Peyer's patch (tissue), 4 donors: ENCODE measurements around the gene SYNDIG1L. TPM values are rescaled to one million over a fixed set of nuclear protein-coding genes. Genes with fewer than 3 reads are reported as not detected.

Experiments
- DNase-seq, 3 donors: peaks; one replicate each; pipeline ENCODE4 v3.0.0-alpha.2; 2017 to 2019
- H3K27ac ChIP-seq, 4 donors: fragments of 200-600 bp; sonication (generic); one replicate each; pipeline ENCODE4 v1.5.1; 2016 to 2019
- H3K27me3 ChIP-seq, 2 donors: fragments of 200-600 bp; sonication (generic); one replicate each; pipeline ENCODE4 v1.5.1; 2019
- H3K36me3 ChIP-seq, 3 donors: fragments of 200-600 bp; sonication (generic); one replicate each; pipeline ENCODE4 v1.5.1; 2016 to 2019
- H3K4me1 ChIP-seq, 4 donors: fragments of 200-600 bp; sonication (generic); one replicate each; pipeline ENCODE4 v1.5.1; 2016 to 2019
- H3K4me3 ChIP-seq, 4 donors: fragments of 200-600 bp; sonication (generic); 1 replicate in 3 of 4; 2 replicates in 1 of 4; pipeline ENCODE4 v1.5.1; 2016 to 2019; ENCODE audit warnings: mild to moderate bottlenecking in 1 of 4
- H3K9me3 ChIP-seq, 4 donors: fragments of 200-600 bp; sonication (generic); one replicate each; pipeline ENCODE4 v1.5.1; 2016 to 2019; ENCODE audit warnings: mild to moderate bottlenecking in 1 of 4
- CTCF ChIP-seq, 6 experiments: fragments of 450-650 bp in 4 of 6; fragments of 200-600 bp in 2 of 6; sonication (generic) in 1 of 6; IDR thresholded peaks; one replicate each; pipeline ENCODE4 v1.5.1; 2017 to 2019; ENCODE audit warnings: antibody characterized with exemption in 6 of 6, mild to moderate bottlenecking in 3 of 6, moderate library complexity in 1 of 6
- POLR2A ChIP-seq, 2 donors: fragments of 450-650 bp; IDR thresholded peaks; one replicate each; pipeline ENCODE4 v1.5.1; 2017; ENCODE audit warnings: antibody characterized with exemption in 2 of 2, mild to moderate bottlenecking in 2 of 2, moderate library complexity in 2 of 2
- total RNA-seq, 4 donors: library from RNA; depleted of rRNA; stranded (reverse); fragments of >200 nt; gene quantifications; one replicate each; pipeline ENCODE4 v1.1.0, GENCODE V29; 2016

The SYNDIG1L gene
- total RNA-seq, result under 1 TPM in 1 of 4 donors, not detected in 3; 0.27 TPM

- Histone ChIP-seq H3K27me3 (no peaks in the 10 kb centered on the region), H3K9me3 (no peaks in the 10 kb centered on the region), H3K36me3 (no peaks in the 10 kb centered on the region), H3K4me3 (no peak within 1 kb of the TSS), H3K27ac (no peak within 1 kb of the TSS), H3K4me1 (peaks cover 0 to 7% (median 0%) of the 10 kb centered on the region in 4 donors)
- no peak for DNase-seq
- no peak for TF ChIP-seq POLR2A (IDR thresholded peaks at IDR 0.05)
- TF ChIP-seq CTCF (IDR thresholded peaks at IDR 0.05), result no peak
Measured at GRCh38 chr14:74426202-74426582, at the start of gene SYNDIG1L. SYNDIG1L (minus strand) TSS chr14:74426210; CDS start chr14:74409744, 16,466 bp downstream.

- Histone ChIP-seq H3K27me3 (no peaks in the 10 kb centered on the region), H3K9me3 (no peaks in the 10 kb centered on the region), H3K4me1 (no peaks in the 10 kb centered on the region), H3K36me3 (peaks cover 0 to 39% (median 0%) of the 10 kb centered on the region in 3 donors), H3K27ac (no peak overlapping the region), H3K4me3 (no peak overlapping the region)
- no peak for DNase-seq
- TF ChIP-seq CTCF (IDR thresholded peaks at IDR 0.05) (no peak), POLR2A (IDR thresholded peaks at IDR 0.05) (no peak)
Measured at GRCh38 chr14:74475678-74476077, 49.7 kb upstream of the SYNDIG1L start.

GRCh38 chr14:74474376-74474775 lies 48.4 kb upstream of the SYNDIG1L start:
- Histone ChIP-seq H3K9me3 (no peaks in the 10 kb centered on the region), H3K27me3 (no peaks in the 10 kb centered on the region), H3K4me1 (no peaks in the 10 kb centered on the region), H3K4me3 (no peak overlapping the region), H3K36me3 (peaks cover 0 to 26% (median 0%) of the 10 kb centered on the region in 3 donors), H3K27ac (no peak overlapping the region)
- no peak for DNase-seq
- TF ChIP-seq POLR2A (IDR thresholded peaks at IDR 0.05), result no peak
- no peak for TF ChIP-seq CTCF (IDR thresholded peaks at IDR 0.05)

- no peaks in the 10 kb centered on the region for H3K27me3 ChIP-seq
- no peaks in the 10 kb centered on the region for H3K4me1 ChIP-seq
Measured at GRCh38 chr14:74472601-74473000, 46.6 kb upstream of the SYNDIG1L start.

GRCh38 chr14:74469548-74470518 lies 43.8 kb upstream of the SYNDIG1L start:
- no peak for DNase-seq
- no peaks in the 10 kb centered on the region for H3K4me1 ChIP-seq
- no peaks in the 10 kb centered on the region for H3K9me3 ChIP-seq
- H3K36me3 ChIP-seq, result peaks cover 0 to 15% (median 0%) of the 10 kb centered on the region in 3 donors
- H3K4me3 ChIP-seq, result no peak overlapping the region
- no peak overlapping the region for H3K27ac ChIP-seq
- TF ChIP-seq CTCF (IDR thresholded peaks at IDR 0.05), result no peak
- no peak for TF ChIP-seq POLR2A (IDR thresholded peaks at IDR 0.05)
- H3K27me3 ChIP-seq, result no peaks in the 10 kb centered on the region

More at GRCh38 chr14:74472601-74473000, 46.6 kb upstream of the SYNDIG1L start:
- Histone ChIP-seq H3K4me3 (no peak overlapping the region), H3K27ac (no peak overlapping the region), H3K36me3 (peaks cover 0 to 19% (median 0%) of the 10 kb centered on the region in 3 donors), H3K9me3 (no peaks in the 10 kb centered on the region)
- TF ChIP-seq POLR2A (IDR thresholded peaks at IDR 0.05), result no peak
- TF ChIP-seq CTCF (IDR thresholded peaks at IDR 0.05), result no peak
- DNase-seq, result no peak
